ENCODE results near the gene LRRC63. TPM values are rescaled to one million over a fixed set of nuclear protein-coding genes. Genes with fewer than 3 reads are reported as not detected.

Gene LRRC63
- total RNA-seq, 1 experiment from 2014 or later = not detected

DNA sequence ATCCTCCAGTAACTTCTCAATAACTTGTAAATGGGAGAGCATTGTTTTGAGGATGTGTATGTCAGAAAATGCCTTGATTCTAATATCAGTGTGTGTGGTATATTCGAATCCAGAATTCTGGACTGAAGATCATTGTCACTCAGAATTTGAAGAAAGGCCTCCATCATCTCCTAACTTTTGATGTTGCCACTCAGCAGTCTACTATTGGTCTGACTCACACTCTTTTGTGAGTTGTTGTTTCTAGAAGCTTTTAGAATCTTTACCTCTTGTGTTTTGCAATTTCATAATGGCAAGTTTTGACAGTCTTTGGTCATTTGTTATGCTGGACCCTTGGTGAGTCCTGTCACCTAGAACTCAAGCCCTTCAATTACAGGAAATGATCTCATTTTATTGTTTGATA lies 98.3 kb downstream of the LRRC63 start:
- Histone ChIP-seq H3K9me2 (ENCODE audit: insufficient read depth) (no peaks in the 10 kb centered on the region), H3K4me3 (replicated peaks in 1 of 2; ENCODE audit: low read depth in 1 of 2, low read length in 2 of 2) (no peak overlapping the region), H2AFZ (ENCODE audit: low read depth, low read length, poor library complexity, severe bottlenecking) (no peak overlapping the region), H3K9me3 (ENCODE audit: control insufficient read depth in 1 of 2, insufficient read depth in 1 of 2, low read depth in 1 of 2, low read length in 2 of 2) (no peaks in the 10 kb centered on the region), H3K4me2 (ENCODE audit: low read length) (no peak overlapping the region), H3K79me2 (ENCODE audit: insufficient read depth, low read length) (no peaks in the 10 kb centered on the region), H3K27me3 (ENCODE audit: insufficient read depth, low read length) (no peaks in the 10 kb centered on the region), H3K9ac (ENCODE audit: low read length) (no peak overlapping the region), H4K20me1 (ENCODE audit: insufficient read depth) (no peaks in the 10 kb centered on the region), H3K36me3 (ENCODE audit: control insufficient read depth in 1 of 2, insufficient read depth in 2 of 2, low read length in 2 of 2) (no peaks in the 10 kb centered on the region), H3K4me1 (ENCODE audit: control insufficient read depth in 1 of 2, insufficient read depth in 2 of 2, low read length in 2 of 2) (no peaks in the 10 kb centered on the region), H3K27ac (ENCODE audit: low read depth, low read length) (no peak overlapping the region)
- ATAC-seq = no peak
- TF ChIP-seq, protein P1, sequence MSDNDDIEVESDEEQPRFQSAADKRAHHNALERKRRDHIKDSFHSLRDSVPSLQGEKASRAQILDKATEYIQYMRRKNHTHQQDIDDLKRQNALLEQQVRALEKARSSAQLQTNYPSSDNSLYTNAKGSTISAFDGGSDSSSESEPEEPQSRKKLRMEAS (IDR thresholded peaks at IDR 0.05) = no peak
- TF ChIP-seq EZH2phosphoT487 (IDR thresholded peaks at IDR 0.05; ENCODE audit: borderline replicate concordance) (no peak), RAD21 (IDR thresholded peaks at IDR 0.05; ENCODE audit: low read depth) (no peak), EZH2 (IDR thresholded peaks at IDR 0.05) (no peak), CBX3 (IDR thresholded peaks at IDR 0.05; ENCODE audit: low read depth) (no peak), SP1 (IDR thresholded peaks at IDR 0.05; ENCODE audit: low read depth) (no peak), SRF (IDR thresholded peaks at IDR 0.05; ENCODE audit: low read depth) (no peak)
- TF ChIP-seq, protein P2, sequence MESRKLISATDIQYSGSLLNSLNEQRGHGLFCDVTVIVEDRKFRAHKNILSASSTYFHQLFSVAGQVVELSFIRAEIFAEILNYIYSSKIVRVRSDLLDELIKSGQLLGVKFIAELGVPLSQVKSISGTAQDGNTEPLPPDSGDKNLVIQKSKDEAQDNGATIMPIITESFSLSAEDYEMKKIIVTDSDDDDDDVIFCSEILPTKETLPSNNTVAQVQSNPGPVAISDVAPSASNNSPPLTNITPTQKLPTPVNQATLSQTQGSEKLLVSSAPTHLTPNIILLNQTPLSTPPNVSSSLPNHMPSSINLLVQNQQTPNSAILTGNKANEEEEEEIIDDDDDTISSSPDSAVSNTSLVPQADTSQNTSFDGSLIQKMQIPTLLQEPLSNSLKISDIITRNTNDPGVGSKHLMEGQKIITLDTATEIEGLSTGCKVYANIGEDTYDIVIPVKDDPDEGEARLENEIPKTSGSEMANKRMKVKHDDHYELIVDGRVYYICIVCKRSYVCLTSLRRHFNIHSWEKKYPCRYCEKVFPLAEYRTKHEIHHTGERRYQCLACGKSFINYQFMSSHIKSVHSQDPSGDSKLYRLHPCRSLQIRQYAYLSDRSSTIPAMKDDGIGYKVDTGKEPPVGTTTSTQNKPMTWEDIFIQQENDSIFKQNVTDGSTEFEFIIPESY (IDR thresholded peaks at IDR 0.05; ENCODE audit: extremely low read depth, insufficient replicate concordance, low read length) = no peak
- CTCF ChIA-PET = no interaction called here
- no TSS peak for BruUV-seq (replicated peaks)
- RAD21 ChIA-PET (ENCODE audit: low non-redundant PET in 1 of 2, low total read pairs in 2 of 2, uncharacterized antibody in 2 of 2, unreplicated experiment in 2 of 2) = no interaction called here
- POLR2A ChIA-PET = no interaction called here
- no peak for DNase-seq (ENCODE audit: low read depth, low spot score)
- intact Hi-C loops (cut with micrococcal nuclease) = no loop called here

DNA sequence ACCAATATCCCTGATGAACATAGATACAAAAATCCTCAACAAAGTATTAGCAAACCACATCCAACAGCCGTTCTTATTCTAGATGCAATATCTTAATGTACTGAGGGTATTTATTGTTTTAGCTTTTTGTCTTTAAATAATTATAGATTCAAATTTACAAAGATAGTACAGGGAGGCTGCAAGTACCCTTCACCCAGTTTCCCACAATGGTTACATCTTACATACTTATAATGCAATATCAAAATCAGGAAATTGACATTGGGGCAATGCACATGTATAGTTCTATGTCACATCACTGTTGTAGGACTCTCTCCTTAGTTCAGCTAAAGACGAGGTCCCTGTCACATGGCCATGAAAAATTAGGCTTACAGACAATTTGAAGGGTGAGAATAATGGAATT lies 99.5 kb downstream of the LRRC63 start:
- H3K27me3 ChIP-seq (ENCODE audit: insufficient read depth, low read length) = no peaks in the 10 kb centered on the region
- no peaks in the 10 kb centered on the region for H3K79me2 ChIP-seq (ENCODE audit: insufficient read depth, low read length)
- no peak overlapping the region for H2AFZ ChIP-seq (ENCODE audit: low read depth, low read length, poor library complexity, severe bottlenecking)
- no peak overlapping the region for H3K4me2 ChIP-seq (ENCODE audit: low read length)
- no peaks in the 10 kb centered on the region for H3K36me3 ChIP-seq (ENCODE audit: control insufficient read depth in 1 of 2, insufficient read depth in 2 of 2, low read length in 2 of 2)
- H3K9ac ChIP-seq (ENCODE audit: low read length) = no peak overlapping the region
- no peaks in the 10 kb centered on the region for H4K20me1 ChIP-seq (ENCODE audit: insufficient read depth)
- intact Hi-C loops (cut with micrococcal nuclease) = no loop called here
- H3K9me2 ChIP-seq (ENCODE audit: insufficient read depth) = no peaks in the 10 kb centered on the region
- ChIA-PET CTCF (interaction anchor here (1.0 kb wide), 1 partner anchor 10 kb away, joined by 3 read pairs; no protein-coding TSS in a partner anchor), POLR2A (interaction anchor here (0.5 kb wide), 1 partner anchor 21 kb away, joined by 3 read pairs; no protein-coding TSS in a partner anchor), RAD21 (ENCODE audit: low non-redundant PET in 1 of 2, low total read pairs in 2 of 2, uncharacterized antibody in 2 of 2, unreplicated experiment in 2 of 2) (no interaction called here)
- H3K4me1 ChIP-seq (ENCODE audit: control insufficient read depth in 1 of 2, insufficient read depth in 2 of 2, low read length in 2 of 2) = no peaks in the 10 kb centered on the region
- TF ChIP-seq EGR1 (IDR thresholded peaks at IDR 0.05; ENCODE audit: low read depth) (no peak), EZH2 (IDR thresholded peaks at IDR 0.05) (no peak), CBX3 (IDR thresholded peaks at IDR 0.05; ENCODE audit: low read depth) (no peak)
- no peak for DNase-seq (ENCODE audit: low read depth, low spot score)
- H3K9me3 ChIP-seq (ENCODE audit: control insufficient read depth in 1 of 2, insufficient read depth in 1 of 2, low read depth in 1 of 2, low read length in 2 of 2) = no peaks in the 10 kb centered on the region
- H3K27ac ChIP-seq (ENCODE audit: low read depth, low read length) = no peak overlapping the region
- no peak for ATAC-seq
- no TSS peak for BruUV-seq (replicated peaks)
- no peak overlapping the region for H3K4me3 ChIP-seq (replicated peaks in 1 of 2; ENCODE audit: low read depth in 1 of 2, low read length in 2 of 2)

Measured in HCT116 (cell line).